Activated CD4-positive, CD25-positive, alpha-beta regulatory T cell (primary cell): Measurements from ENCODE around the gene RBM44.

ENCODE experiments used
- DNase-seq, 4 experiments: peaks; one replicate each; lab custom pipeline; 2025; lab: John Stamatoyannopoulos, UW

Gene RBM44

GRCh38 chr2:237870126-237870525 is 71.5 kb downstream of the RBM44 start:
- DNase-seq = no peak

GRCh38 chr2:237870754-237871651 is 72.4 kb downstream of the RBM44 start:
- no peak for DNase-seq

- no peak for DNase-seq
Measured at GRCh38 chr2:237872178-237872887, 73.8 kb downstream of the RBM44 start.

GRCh38 chr2:237873421-237873831 is 74.8 kb downstream of the RBM44 start:
- DNase-seq = no peak

- DNase-seq = no peak
Measured at GRCh38 chr2:237873897-237874551, 75.4 kb downstream of the RBM44 start.

GRCh38 chr2:237874585-237875161 is 76.1 kb downstream of the RBM44 start:
- no peak for DNase-seq

- no peak for DNase-seq
Measured at GRCh38 chr2:237875256-237876060, 76.9 kb downstream of the RBM44 start.

- no peak for DNase-seq
Measured at GRCh38 chr2:237876061-237876526, 77.5 kb downstream of the RBM44 start.

GRCh38 chr2:237876532-237876931 is 78.0 kb downstream of the RBM44 start:
- DNase-seq = no peak

- no peak for DNase-seq
Measured at GRCh38 chr2:237876951-237877491, 78.4 kb downstream of the RBM44 start.

- no peak for DNase-seq
Measured at GRCh38 chr2:237877576-237878307, 79.2 kb downstream of the RBM44 start.

- DNase-seq = no peak
Measured at GRCh38 chr2:237878321-237879057, 79.9 kb downstream of the RBM44 start.

GRCh38 chr2:237879058-237879430 is 80.5 kb downstream of the RBM44 start:
- no peak for DNase-seq

GRCh38 chr2:237879991-237880560 is 81.5 kb downstream of the RBM44 start:
- no peak for DNase-seq

- no peak for DNase-seq
Measured at GRCh38 chr2:237882510-237883481, 84.2 kb downstream of the RBM44 start.

- DNase-seq = no peak
Measured at GRCh38 chr2:237883951-237884446, 85.4 kb downstream of the RBM44 start.

GRCh38 chr2:237884681-237885080 is 86.1 kb downstream of the RBM44 start:
- no peak for DNase-seq
